ENCODE data around the gene LCP2. TPM values are rescaled to one million over a fixed set of nuclear protein-coding genes. Genes with fewer than 3 reads are reported as not detected.
A peak's percentile ranks its signal among the peaks of the same experiment; 100 is the strongest.

The LCP2 gene
- polyA plus RNA-seq, 2 of the 4 experiments (the other 2 are of a cell fraction), result not detected

GRCh38 chr5:170219615-170220014 lies 78.0 kb downstream of the LCP2 start:
- ChIA-PET CTCF (interaction anchor here (1.0 to 10.0 kb wide), 6 partner anchors 23 to 518 kb away, joined by 3 to 270 read pairs (median 8); no protein-coding TSS in a partner anchor), POLR2A (no interaction called here)
- no peaks in the 10 kb centered on the region for H3K9me3 ChIP-seq
- peak; percentile 70 to 75 for ATAC-seq
- H3K4me1 ChIP-seq, result peaks cover 22% of the 10 kb centered on the region
- H3K4me2 ChIP-seq, result peak overlapping the region; percentile 39
- WGBS (ENCODE audit: missing lambda C conversion rate), result 0% methylated on average over 2 of the region's 2 CpGs
- no peak for FAIRE-seq
- TF ChIP-seq MAX (IDR thresholded peaks at IDR 0.05) (0 out of 2 replicates have a peak, but pooled peaks have one; percentile 18), ZFP36 (IDR thresholded peaks at IDR 0.05; ENCODE audit: borderline replicate concordance, partially characterized antibody) (no peak), EHMT2 (IDR thresholded peaks at IDR 0.05; ENCODE audit: low read depth) (no peak), HOXA7 (CRISPR knock-in tag; IDR thresholded peaks at IDR 0.05) (no peak), CEBPB (IDR thresholded peaks at IDR 0.05) (0 out of 4 replicates have a peak, but pooled peaks of 1 of the 2 experiments have one; percentile 8), REST (IDR thresholded peaks at IDR 0.05) (no peak), POLR2A (IDR thresholded peaks at IDR 0.05; ENCODE audit: low read length) (no peak), SREBF2 (IDR thresholded peaks at IDR 0.05) (no peak), JUNB (IDR thresholded peaks at IDR 0.05) (peak; percentile 75), FOSL2 (IDR thresholded peaks at IDR 0.05) (no peak; the same call in 1 of the 2 replicates), FOSL2 (CRISPR knock-in tag; IDR thresholded peaks at IDR 0.05) (peak; percentile 63), GATA3 (IDR thresholded peaks at IDR 0.05; ENCODE audit: borderline replicate concordance) (peak; percentile 19; the same call in 1 of the 2 replicates)
- H3K4me3 ChIP-seq, result no peak overlapping the region
- H3K27ac ChIP-seq, result peak overlapping the region; percentile 41 to 67; a peak in 5 of 6 replicates
- peak in 1 of 2 experiments; percentile 43 for DNase-seq (ENCODE audit: low read depth in 1 of 2, low spot score in 1 of 2)

- no peak for DNase-seq (ENCODE audit: low read depth in 1 of 2, low spot score in 1 of 2)
- Histone ChIP-seq H3K27ac (peak overlapping the region; percentile 41 to 67; a peak in 5 of 6 replicates), H3K4me2 (no peak overlapping the region; the same call in 2 of the 3 replicates), H3K9me3 (no peaks in the 10 kb centered on the region), H3K4me3 (no peak overlapping the region), H3K4me1 (peaks cover 22% of the 10 kb centered on the region)
- FAIRE-seq, result no peak
- WGBS (ENCODE audit: missing lambda C conversion rate), result 35% methylated on average over 1 of the region's 1 CpG
- ChIA-PET CTCF (interaction anchor here (1.0 to 10.0 kb wide), 6 partner anchors 22 to 517 kb away, joined by 3 to 270 read pairs (median 19); no protein-coding TSS in a partner anchor), POLR2A (no interaction called here)
- TF ChIP-seq ZNF302 (CRISPR knock-in tag; IDR thresholded peaks at IDR 0.05) (no peak), RFX5 (IDR thresholded peaks at IDR 0.05) (no peak), HES2 (IDR thresholded peaks at IDR 0.05) (no peak), FOSL2 (IDR thresholded peaks at IDR 0.05) (no peak), FOSL2 (CRISPR knock-in tag; IDR thresholded peaks at IDR 0.05) (no peak), TFCP2L1 (CRISPR knock-in tag; IDR thresholded peaks at IDR 0.05) (no peak), PHF8 (IDR thresholded peaks at IDR 0.05; ENCODE audit: borderline replicate concordance, low read depth) (no peak), JUNB (IDR thresholded peaks at IDR 0.05) (no peak), RAD21 (conservative IDR thresholded peaks at IDR 0.05 in 1 of 2, IDR thresholded peaks at IDR 0.05 in 1 of 2) (no peak), ELK1 (IDR thresholded peaks at IDR 0.05; ENCODE audit: low read depth, low read length) (no peak), CHD4 (IDR thresholded peaks at IDR 0.05; ENCODE audit: borderline replicate concordance) (no peak), NR3C1 (IDR thresholded peaks at IDR 0.05) (no peak), HMGXB4 (CRISPR knock-in tag; IDR thresholded peaks at IDR 0.05; ENCODE audit: borderline replicate concordance) (no peak), MAFK (IDR thresholded peaks at IDR 0.05; ENCODE audit: partially characterized antibody) (no peak)
- no peak for ATAC-seq
These were observed 78.9 kb downstream of the LCP2 start for GRCh38 chr5:170218726-170219125.

Data from A549 (cell line).